IMR-90 (cell line): ENCODE results near the gene DMRTA1. TPM values are rescaled to one million over a fixed set of nuclear protein-coding genes. Genes with fewer than 3 reads are reported as not detected.

Experiments
- ATAC-seq: fragments of 200-7000 bp; cut with Tn5 transposase; 2 replicates; pipeline ENCODE4 v1.9.1; 2020; ENCODE audit warnings: low read depth, mild to moderate bottlenecking, moderate library complexity
- BruUV-seq: library from RNA; stranded (reverse); fragments of 400-500 nt; replicated peaks from 2 replicates; lab custom pipeline; 2021; lab: Mats Ljungman, UMichigan
- CTCF ChIA-PET: fragments of 300-600 bp; formaldehyde crosslinking; extraction: SDS; loops from one replicate; lab custom pipeline; 2021; ENCODE audit warnings: antibody characterized with exemption; lab: Yijun Ruan, JAX
- POLR2A ChIA-PET: fragments of 300-600 bp; sonication (Branson Sonifier 250); formaldehyde crosslinking; loops from one replicate; lab custom pipeline; 2022; ENCODE audit warnings: antibody characterized with exemption; ENCODE audit not compliant: unreplicated experiment; lab: Charles Lee
- DNase-seq: peaks from one replicate; pipeline ENCODE4 v3.0.0; 2013
- H2AFZ ChIP-seq: replicated peaks from 2 replicates; pipeline ENCODE3; 2013; ENCODE audit warnings: low read length, mild to moderate bottlenecking; ENCODE audit not compliant: poor library complexity
- H2AK5ac ChIP-seq: 2 replicates; pipeline ENCODE4 v1.6.1; 2013; ENCODE audit warnings: low read depth, low read length, inconsistent platforms
- H2AK9ac ChIP-seq: replicated peaks from 2 replicates; pipeline ENCODE3; 2013; ENCODE audit warnings: mild to moderate bottlenecking, low read depth, low read length, moderate library complexity; ENCODE audit not compliant: poor library complexity
- H2BK120ac ChIP-seq: 2 replicates; pipeline ENCODE4 v1.6.1; 2013; ENCODE audit warnings: low read depth, low read length, inconsistent platforms
- H2BK15ac ChIP-seq: 3 replicates; pipeline ENCODE4 v1.6.1; 2013; ENCODE audit warnings: low read depth, low read length, inconsistent platforms
- H2BK20ac ChIP-seq: 2 replicates; pipeline ENCODE4 v1.6.1; 2013; ENCODE audit warnings: low read depth, mild to moderate bottlenecking, inconsistent platforms, low read length, moderate library complexity
- H2BK5ac ChIP-seq: 2 replicates; pipeline ENCODE4 v1.6.1; 2013; ENCODE audit warnings: mild to moderate bottlenecking, low read depth, low read length, inconsistent platforms; ENCODE audit not compliant: poor library complexity, severe bottlenecking
- H3K14ac ChIP-seq: replicated peaks from 2 replicates; pipeline ENCODE4 v1.6.1; 2013; ENCODE audit warnings: low read depth, low read length, inconsistent platforms
- H3K18ac ChIP-seq: 2 replicates; pipeline ENCODE4 v1.6.1; 2013; ENCODE audit warnings: low read depth, low read length, control low read depth
- H3K23ac ChIP-seq: 2 replicates; pipeline ENCODE4 v1.6.1; 2013; ENCODE audit warnings: low read depth, low read length, inconsistent platforms
- H3K27ac ChIP-seq: 2 replicates; pipeline ENCODE4 v1.5.1; 2013; ENCODE audit warnings: mild to moderate bottlenecking, control low read depth, low read length; ENCODE audit not compliant: insufficient read depth
- H3K27me3 ChIP-seq: 2 replicates; pipeline ENCODE4 v1.6.1; 2013; ENCODE audit warnings: low read length; ENCODE audit not compliant: control insufficient read depth, insufficient read depth
- H3K36me3 ChIP-seq: 2 replicates; pipeline ENCODE4 v1.6.1; 2013; ENCODE audit warnings: low read length, mixed read lengths; ENCODE audit not compliant: control insufficient read depth, insufficient read depth
- H3K4ac ChIP-seq: 2 replicates; pipeline ENCODE4 v1.6.1; 2013; ENCODE audit warnings: low read depth, low read length, inconsistent platforms
- H3K4me1 ChIP-seq: 2 replicates; pipeline ENCODE4 v1.6.1; 2013; ENCODE audit warnings: low read length, mixed read lengths; ENCODE audit not compliant: control insufficient read depth, insufficient read depth
- H3K4me2 ChIP-seq: 2 replicates; pipeline ENCODE4 v1.6.1; 2013; ENCODE audit warnings: low read depth, mild to moderate bottlenecking, control low read depth, low read length, moderate library complexity
- H3K4me3 ChIP-seq: 2 replicates; pipeline ENCODE4 v1.5.1; 2013; ENCODE audit warnings: low read depth, mild to moderate bottlenecking, control low read depth, low read length, moderate library complexity; ENCODE audit not compliant: insufficient read depth
- H3K56ac ChIP-seq: 2 replicates; pipeline ENCODE4 v1.6.1; 2013; ENCODE audit warnings: low read length, inconsistent platforms; ENCODE audit not compliant: insufficient read depth; ENCODE audit errors: extremely low read depth
- H3K79me1 ChIP-seq, 2 experiments: 2 replicates each; pipeline ENCODE4 v1.6.1; 2013; ENCODE audit warnings: low read length in 2 of 2, inconsistent platforms in 1 of 2, low read depth in 1 of 2
- H3K9ac ChIP-seq: 2 replicates; pipeline ENCODE4 v1.6.1; 2013; ENCODE audit warnings: low read depth, low read length, control low read depth
- H3K9me1 ChIP-seq: 2 replicates; pipeline ENCODE4 v1.6.1; 2013; ENCODE audit warnings: low read length, inconsistent platforms; ENCODE audit not compliant: insufficient read depth
- H3K9me3 ChIP-seq: 2 replicates; pipeline ENCODE4 v1.6.1; 2013; ENCODE audit warnings: low read length; ENCODE audit not compliant: control insufficient read depth, insufficient read depth
- H4K20me1 ChIP-seq: 2 replicates; pipeline ENCODE4 v1.6.1; 2013; ENCODE audit warnings: low read length, inconsistent platforms; ENCODE audit not compliant: insufficient read depth
- H4K5ac ChIP-seq: 2 replicates; pipeline ENCODE4 v1.6.1; 2013; ENCODE audit warnings: mild to moderate bottlenecking, low read depth, low read length, control low read depth
- H4K8ac ChIP-seq, 2 experiments: 2 replicates each; pipeline ENCODE4 v1.6.1; 2013; ENCODE audit warnings: low read depth in 2 of 2, low read length in 2 of 2, control low read depth in 1 of 2, inconsistent platforms in 1 of 2
- H4K91ac ChIP-seq: 2 replicates; pipeline ENCODE4 v1.6.1; 2013; ENCODE audit warnings: low read depth, low read length, inconsistent platforms; ENCODE audit not compliant: insufficient read depth
- BHLHE40 ChIP-seq: fragments of 150-350 bp; IDR thresholded peaks from 2 replicates; pipeline ENCODE4 v1.6.1; 2016; ENCODE audit warnings: mild to moderate bottlenecking, low read depth, low read length
- CHD1 ChIP-seq: IDR thresholded peaks from 2 replicates; pipeline ENCODE4 v1.6.1; 2012; ENCODE audit warnings: low read depth, low read length, improper control_type of control experiment
- FOS ChIP-seq: fragments of 150-350 bp; IDR thresholded peaks from 2 replicates; pipeline ENCODE4 v1.6.1; 2016; ENCODE audit warnings: low read depth, low read length
- MAFK ChIP-seq: IDR thresholded peaks from 2 replicates; pipeline ENCODE4 v1.6.1; 2012; ENCODE audit warnings: low read depth, low read length, improper control_type of control experiment
- MAZ ChIP-seq: IDR thresholded peaks from 2 replicates; pipeline ENCODE4 v1.6.1; 2012; ENCODE audit warnings: low read depth, mild to moderate bottlenecking, low read length, improper control_type of control experiment, moderate library complexity, borderline replicate concordance
- MXI1 ChIP-seq: IDR thresholded peaks from 2 replicates; pipeline ENCODE4 v1.6.1; 2012; ENCODE audit warnings: low read depth, mild to moderate bottlenecking, low read length, moderate library complexity, borderline replicate concordance
- POLR2A ChIP-seq: IDR thresholded peaks from 2 replicates; pipeline ENCODE4 v1.6.1; 2012; ENCODE audit warnings: mild to moderate bottlenecking, low read depth, low read length
- RCOR1 ChIP-seq: IDR thresholded peaks from 2 replicates; pipeline ENCODE4 v1.6.1; 2012; ENCODE audit warnings: mild to moderate bottlenecking, low read length, improper control_type of control experiment; ENCODE audit not compliant: insufficient replicate concordance
- RFX5 ChIP-seq: IDR thresholded peaks from 2 replicates; pipeline ENCODE4 v1.8.0; 2012; ENCODE audit warnings: low read depth, mild to moderate bottlenecking, low read length, moderate library complexity
- SMC3 ChIP-seq: fragments of 150-350 bp; IDR thresholded peaks from 2 replicates; pipeline ENCODE4 v1.6.1; 2016; ENCODE audit warnings: low read depth, mild to moderate bottlenecking, antibody characterized with exemption, low read length, moderate library complexity
- USF2 ChIP-seq: fragments of 150-350 bp; IDR thresholded peaks from 2 replicates; pipeline ENCODE4 v1.6.1; 2017; ENCODE audit warnings: mild to moderate bottlenecking, antibody characterized with exemption, low read length, low read depth
- WGBS, 2 experiments: methylation state at CpG; one replicate each; pipeline versions ENCODE4 v1.1.5 to v1.1.7; 2013; ENCODE audit warnings: missing lambda C conversion rate in 2 of 2; ENCODE audit not compliant: insufficient read length in 1 of 2; ENCODE audit errors: extremely low coverage in 2 of 2; 5-methylcytosine and 5-hydroxymethylcytosine counted together
- dilution Hi-C: fragments of 300-500 bp; cut with HindIII; formaldehyde crosslinking; loops from one replicate; pipeline ENCODE4 v1.14.3; 2018; ENCODE audit warnings: low sequenced_read_pairs; ENCODE audit not compliant: unreplicated experiment
- in situ Hi-C: fragments of 300-500 bp; cut with MboI; formaldehyde crosslinking; loops from 3 replicates; pipeline ENCODE4 v1.14.3; 2019; ENCODE audit warnings: low sequenced_read_pairs, inconsistent platforms, mixed read lengths
- intact Hi-C: fragments of 100-400 bp; cut with micrococcal nuclease; formaldehyde crosslinking; loops from 2 replicates; pipeline ENCODE4 v1.10.0; 2022
- polyA plus RNA-seq, 3 experiments: library from polyadenylated mRNA; depleted of rRNA; stranded (reverse); fragments of >200 nt; gene quantifications; 2 replicates each; pipeline ENCODE4 v1.2.3, GENCODE V29; 2012; ENCODE audit warnings: low replicate concordance in 1 of 3
- total RNA-seq: library from RNA; depleted of rRNA; stranded (reverse); fragments of >200 nt; gene quantifications from 2 replicates; pipeline ENCODE4 v1.2.3, GENCODE V29; 2012

The DMRTA1 gene
- total and polyA plus RNA-seq, 2 of the 4 experiments (the other 2 are of a cell fraction), result under 0.01 to 0.02 TPM

- Histone ChIP-seq H3K9ac (no peak overlapping the region), H4K5ac (no peak overlapping the region), H2BK5ac (no peak overlapping the region), H3K79me1 (no peaks in the 10 kb centered on the region), H3K4me2 (no peak overlapping the region), H2BK15ac (no peak overlapping the region), H2BK120ac (no peak overlapping the region), H3K14ac (no peak overlapping the region), H3K36me3 (no peaks in the 10 kb centered on the region), H3K23ac (no peak overlapping the region), H4K8ac (no peak overlapping the region), H3K18ac (no peak overlapping the region), H3K4me1 (no peaks in the 10 kb centered on the region), H3K9me1 (no peaks in the 10 kb centered on the region), H3K27me3 (no peaks in the 10 kb centered on the region), H2AFZ (no peak overlapping the region), H4K91ac (no peak overlapping the region), H3K9me3 (no peaks in the 10 kb centered on the region), H3K27ac (no peak overlapping the region), H2AK5ac (no peak overlapping the region), H3K4ac (no peak overlapping the region), H3K4me3 (no peak overlapping the region), H2AK9ac (no peak overlapping the region), H4K20me1 (no peaks in the 10 kb centered on the region), H3K56ac (no peak overlapping the region), H2BK20ac (no peak overlapping the region)
- CTCF ChIA-PET, result no interaction called here
- POLR2A ChIA-PET, result no interaction called here
- no peak for TF ChIP-seq RCOR1
- TF ChIP-seq MXI1, result no peak
- TF ChIP-seq BHLHE40, result no peak
- TF ChIP-seq MAFK, result no peak
- TF ChIP-seq SMC3, result no peak
- no peak for TF ChIP-seq MAZ
- TF ChIP-seq USF2, result no peak
- no peak for TF ChIP-seq FOS
- TF ChIP-seq CHD1, result no peak
- no peak for TF ChIP-seq POLR2A
- no peak for TF ChIP-seq RFX5
- no peak for ATAC-seq
- no TSS peak for BruUV-seq
- in situ Hi-C loops, result no loop called here
- dilution Hi-C loops, result no loop called here
- WGBS, 2 experiments, result 17% methylated on average over 1 of the region's 1 CpG; no CpG with 5 or more reads in 1 of the 2 experiments
- no peak for DNase-seq
- intact Hi-C loops, result loop anchor here (10.0 kb wide), 1 partner anchor 58 kb away; no protein-coding TSS in a partner anchor
Measured at GRCh38 chr9:22416692-22417060, 29.9 kb upstream of the DMRTA1 start.
